ENCODE measurements around the gene ZSWIM6.

ZSWIM6 gene

DNA sequence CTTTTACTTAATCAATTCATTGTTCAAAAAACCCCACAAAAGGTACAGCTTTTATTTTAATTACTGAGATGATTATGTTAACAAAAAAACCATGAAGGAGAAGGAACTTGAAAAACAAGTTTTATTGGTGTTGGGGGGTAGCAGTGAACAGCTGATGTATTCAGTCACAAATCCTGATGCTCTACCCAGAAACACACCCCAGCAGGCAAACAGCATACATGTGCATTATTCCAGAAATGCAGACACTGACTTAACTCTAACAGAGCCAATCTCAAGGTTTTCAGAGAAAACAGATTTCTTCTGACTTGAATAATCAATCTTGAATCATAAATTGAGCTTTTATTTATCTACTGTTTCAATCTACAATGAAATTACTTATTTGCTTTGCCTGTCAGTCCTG, 175.2 kb downstream of the ZSWIM6 start:
- TF ChIP-seq, protein P1, sequence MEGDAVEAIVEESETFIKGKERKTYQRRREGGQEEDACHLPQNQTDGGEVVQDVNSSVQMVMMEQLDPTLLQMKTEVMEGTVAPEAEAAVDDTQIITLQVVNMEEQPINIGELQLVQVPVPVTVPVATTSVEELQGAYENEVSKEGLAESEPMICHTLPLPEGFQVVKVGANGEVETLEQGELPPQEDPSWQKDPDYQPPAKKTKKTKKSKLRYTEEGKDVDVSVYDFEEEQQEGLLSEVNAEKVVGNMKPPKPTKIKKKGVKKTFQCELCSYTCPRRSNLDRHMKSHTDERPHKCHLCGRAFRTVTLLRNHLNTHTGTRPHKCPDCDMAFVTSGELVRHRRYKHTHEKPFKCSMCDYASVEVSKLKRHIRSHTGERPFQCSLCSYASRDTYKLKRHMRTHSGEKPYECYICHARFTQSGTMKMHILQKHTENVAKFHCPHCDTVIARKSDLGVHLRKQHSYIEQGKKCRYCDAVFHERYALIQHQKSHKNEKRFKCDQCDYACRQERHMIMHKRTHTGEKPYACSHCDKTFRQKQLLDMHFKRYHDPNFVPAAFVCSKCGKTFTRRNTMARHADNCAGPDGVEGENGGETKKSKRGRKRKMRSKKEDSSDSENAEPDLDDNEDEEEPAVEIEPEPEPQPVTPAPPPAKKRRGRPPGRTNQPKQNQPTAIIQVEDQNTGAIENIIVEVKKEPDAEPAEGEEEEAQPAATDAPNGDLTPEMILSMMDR (IDR thresholded peaks at IDR 0.05; ENCODE audit: low read depth, low read length), result no peak
- H3K9me3 ChIP-seq, result no peaks in the 10 kb centered on the region
- H3K27me3 ChIP-seq, result no peaks in the 10 kb centered on the region
- no peak overlapping the region for H3K4me3 ChIP-seq (ENCODE audit: low read depth, low read length)
- H3K36me3 ChIP-seq, result no peaks in the 10 kb centered on the region; the same call in 1 of the 2 replicates
- H3K4me1 ChIP-seq, result peaks cover 21% of the 10 kb centered on the region
- no peak for DNase-seq

DNA sequence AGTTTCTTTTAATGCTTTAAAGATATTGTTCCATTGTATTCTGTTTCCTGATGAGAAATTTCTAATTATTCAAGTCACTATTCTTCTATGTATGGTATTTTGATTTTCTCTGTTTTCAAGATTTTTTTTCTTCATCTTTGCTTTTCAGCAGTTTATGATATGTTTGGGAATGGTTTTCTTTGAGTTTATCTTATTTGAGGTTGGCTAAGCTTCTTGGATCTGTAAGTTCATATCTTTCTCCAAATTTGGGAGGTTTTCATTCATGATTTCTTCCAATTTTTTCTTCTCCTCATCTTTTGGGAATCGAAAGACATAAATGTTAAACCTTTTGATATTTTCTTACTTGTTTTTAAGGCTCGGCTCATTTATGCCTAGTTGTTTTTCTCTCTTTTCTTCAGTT, 184.9 kb downstream of the ZSWIM6 start:
- TF ChIP-seq, protein P1 (IDR thresholded peaks at IDR 0.05; ENCODE audit: low read depth, low read length), result no peak
- no peaks in the 10 kb centered on the region for H3K27me3 ChIP-seq
- no peak for DNase-seq
- 0 out of 2 replicates have a peak, but pooled peaks cover 2% of the 10 kb centered on the region for H3K36me3 ChIP-seq
- no peaks in the 10 kb centered on the region for H3K4me1 ChIP-seq
- no peak overlapping the region for H3K4me3 ChIP-seq (ENCODE audit: low read depth, low read length)
- no peaks in the 10 kb centered on the region for H3K9me3 ChIP-seq

DNA sequence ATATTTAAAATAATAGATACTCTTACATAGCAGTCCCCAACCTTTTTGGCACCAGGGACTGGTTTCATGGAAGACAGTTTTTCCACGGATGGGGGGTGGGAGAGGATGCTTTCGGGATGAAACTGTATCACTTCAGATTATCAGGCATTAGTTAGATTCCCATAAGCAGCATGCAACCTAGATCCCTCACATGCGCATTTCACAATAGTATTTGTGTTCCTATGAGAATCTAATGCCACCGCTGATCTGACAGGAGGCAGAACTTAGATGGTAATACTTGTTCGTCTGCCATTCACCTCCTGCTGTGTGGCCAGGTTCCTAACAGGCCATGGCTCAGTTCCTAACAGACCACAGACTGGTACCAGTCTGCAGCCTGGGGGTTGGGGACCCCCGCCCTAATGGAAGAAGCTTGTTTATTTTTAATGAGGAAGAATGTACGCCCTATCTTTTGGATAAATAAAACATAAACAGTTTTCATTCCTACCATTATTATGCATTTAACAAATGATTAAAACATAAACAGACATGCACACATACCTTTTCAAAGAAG, 187.7 kb downstream of the ZSWIM6 start:
- H3K9me3 ChIP-seq, result no peaks in the 10 kb centered on the region
- TF ChIP-seq, protein P1 (IDR thresholded peaks at IDR 0.05; ENCODE audit: low read depth, low read length), result no peak
- DNase-seq, result no peak
- no peaks in the 10 kb centered on the region for H3K4me1 ChIP-seq
- 0 out of 2 replicates have a peak, but pooled peaks cover 2% of the 10 kb centered on the region for H3K36me3 ChIP-seq
- H3K4me3 ChIP-seq (ENCODE audit: low read depth, low read length), result no peak overlapping the region
- H3K27me3 ChIP-seq, result no peaks in the 10 kb centered on the region

DNA sequence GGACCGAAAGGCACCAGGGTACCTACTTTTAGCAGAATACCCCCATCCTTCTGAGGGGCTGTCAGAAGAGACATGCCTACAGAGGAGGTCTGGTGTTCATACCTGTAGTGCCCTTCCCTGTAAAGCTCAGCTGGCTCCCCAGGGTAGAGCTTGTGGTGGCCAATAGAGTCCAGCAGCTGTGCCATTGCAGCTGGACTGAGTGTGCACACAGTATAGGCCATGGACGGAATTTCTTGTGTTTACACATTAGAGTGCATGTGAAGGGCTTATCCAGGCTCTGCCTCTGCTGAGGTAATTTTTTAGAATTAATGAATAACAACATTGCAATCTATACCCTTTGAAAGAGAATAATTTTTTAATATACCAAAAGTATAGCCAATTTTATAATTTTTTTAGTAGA, 191.0 kb downstream of the ZSWIM6 start:
- no peaks in the 10 kb centered on the region for H3K36me3 ChIP-seq
- no peaks in the 10 kb centered on the region for H3K9me3 ChIP-seq
- H3K4me1 ChIP-seq, result no peaks in the 10 kb centered on the region

DNA sequence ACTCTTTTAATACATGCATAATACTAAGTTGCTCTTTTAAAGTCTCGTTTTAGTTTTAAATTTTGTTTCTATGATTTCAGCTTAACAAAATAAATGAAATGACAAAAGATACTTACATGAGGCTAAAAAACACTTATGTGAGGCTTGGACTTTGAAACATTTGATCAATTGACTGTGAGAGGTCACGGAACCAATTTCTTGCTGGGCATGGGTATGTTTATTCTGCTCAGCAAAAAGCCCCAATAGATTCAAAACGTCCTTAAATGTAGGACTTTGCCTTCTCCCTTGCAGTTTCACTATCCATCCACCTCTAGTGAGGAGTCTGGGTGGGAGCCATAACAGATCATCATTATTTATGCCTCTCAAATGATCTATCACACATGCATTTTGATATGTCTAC, 191.9 kb downstream of the ZSWIM6 start:
- Histone ChIP-seq H3K4me3 (ENCODE audit: low read depth, low read length) (no peak overlapping the region), H3K4me1 (no peaks in the 10 kb centered on the region), H3K9me3 (no peaks in the 10 kb centered on the region), H3K27me3 (no peaks in the 10 kb centered on the region), H3K36me3 (no peaks in the 10 kb centered on the region)
- TF ChIP-seq, protein P1 (IDR thresholded peaks at IDR 0.05; ENCODE audit: low read depth, low read length), result no peak
- DNase-seq, result no peak

More for the DNA sequence above, 191.0 kb downstream of the ZSWIM6 start:
- Histone ChIP-seq H3K4me3 (ENCODE audit: low read depth, low read length) (no peak overlapping the region), H3K27me3 (no peaks in the 10 kb centered on the region)
- TF ChIP-seq, protein P1 (IDR thresholded peaks at IDR 0.05; ENCODE audit: low read depth, low read length), result no peak
- DNase-seq, result no peak

- no peaks in the 10 kb centered on the region for H3K36me3 ChIP-seq
- no peaks in the 10 kb centered on the region for H3K27me3 ChIP-seq
- TF ChIP-seq, protein P1 (IDR thresholded peaks at IDR 0.05; ENCODE audit: low read depth, low read length), result no peak
- no peaks in the 10 kb centered on the region for H3K9me3 ChIP-seq
- DNase-seq, result no peak
- no peak overlapping the region for H3K4me3 ChIP-seq (ENCODE audit: low read depth, low read length)
- H3K4me1 ChIP-seq, result no peaks in the 10 kb centered on the region
Measured at GRCh38 chr5:61525512-61526206, 193.6 kb downstream of the ZSWIM6 start.

Data from BE2C (cell line).